ENCODE measurements around the gene ZNF335. TPM values are rescaled to one million over a fixed set of nuclear protein-coding genes. Genes with fewer than 3 reads are reported as not detected.

The ZNF335 gene
- polyA plus RNA-seq, 1 experiment: 9.9 TPM

- CTCF ChIA-PET: interaction anchor here (1.5 to 2.9 kb wide), 2 partner anchors 48 to 122 kb away, joined by 7 to 8 read pairs; no protein-coding TSS in a partner anchor
- Histone ChIP-seq H3K27me3 (ENCODE audit: control insufficient read depth, insufficient read depth, low read length) (no peaks in the 10 kb centered on the region), H3K36me3 (ENCODE audit: control insufficient read depth, insufficient read depth, low read length) (no peaks in the 10 kb centered on the region), H3K4me3 (ENCODE audit: low read depth, low read length) (no peak overlapping the region)
- TF ChIP-seq CTCF (IDR thresholded peaks at IDR 0.05; ENCODE audit: insufficient read depth, low read depth, low read length): no peak
- DNase-seq (ENCODE audit: low read depth): no peak
- POLR2A ChIA-PET: no interaction called here
These were observed 50.4 kb downstream of the ZNF335 start for GRCh38 chr20:45921337-45922189.

- H3K36me3 ChIP-seq (ENCODE audit: control insufficient read depth, insufficient read depth, low read length): no peaks in the 10 kb centered on the region
- no peak for TF ChIP-seq CTCF (IDR thresholded peaks at IDR 0.05; ENCODE audit: insufficient read depth, low read depth, low read length)
- CTCF ChIA-PET: interaction anchor here (1.2 to 2.9 kb wide), 4 partner anchors 9 to 122 kb away, joined by 4 to 8 read pairs (median 6); no protein-coding TSS in a partner anchor
- POLR2A ChIA-PET: interaction anchor here (0.6 to 1.1 kb wide), 2 partner anchors 15 to 16 kb away, joined by 3 to 9 read pairs; no protein-coding TSS in a partner anchor
- no peak for DNase-seq (ENCODE audit: low read depth)
- no peak overlapping the region for H3K4me3 ChIP-seq (ENCODE audit: low read depth, low read length)
- H3K27me3 ChIP-seq (ENCODE audit: control insufficient read depth, insufficient read depth, low read length): no peaks in the 10 kb centered on the region
These were observed 51.3 kb downstream of the ZNF335 start for GRCh38 chr20:45920462-45921336.

- no peak overlapping the region for H3K4me3 ChIP-seq (ENCODE audit: low read depth, low read length)
- H3K27me3 ChIP-seq (ENCODE audit: control insufficient read depth, insufficient read depth, low read length): no peaks in the 10 kb centered on the region
- ChIA-PET CTCF (interaction anchor here (0.6 to 2.9 kb wide), 5 partner anchors 10 to 121 kb away, joined by 3 to 8 read pairs (median 5); no protein-coding TSS in a partner anchor), POLR2A (interaction anchor here (0.6 to 1.1 kb wide), 4 partner anchors 14 to 53 kb away, joined by 3 to 9 read pairs (median 4); no protein-coding TSS in a partner anchor)
- TF ChIP-seq CTCF (IDR thresholded peaks at IDR 0.05; ENCODE audit: insufficient read depth, low read depth, low read length): no peak
- H3K36me3 ChIP-seq (ENCODE audit: control insufficient read depth, insufficient read depth, low read length): no peaks in the 10 kb centered on the region
- DNase-seq (ENCODE audit: low read depth): no peak
These were observed 52.2 kb downstream of the ZNF335 start for GRCh38 chr20:45919542-45920399.

- POLR2A ChIA-PET: interaction anchor here (0.6 to 1.1 kb wide), 4 partner anchors 14 to 54 kb away, joined by 3 to 9 read pairs (median 5); no protein-coding TSS in a partner anchor
- no peak for TF ChIP-seq CTCF (IDR thresholded peaks at IDR 0.05; ENCODE audit: insufficient read depth, low read depth, low read length)
- CTCF ChIA-PET: interaction anchor here (1.1 to 1.7 kb wide), 3 partner anchors 11 to 29 kb away, joined by 3 to 5 read pairs (median 4); no protein-coding TSS in a partner anchor
- Histone ChIP-seq H3K36me3 (ENCODE audit: control insufficient read depth, insufficient read depth, low read length) (no peaks in the 10 kb centered on the region), H3K27me3 (ENCODE audit: control insufficient read depth, insufficient read depth, low read length) (no peaks in the 10 kb centered on the region), H3K4me3 (ENCODE audit: low read depth, low read length) (no peak overlapping the region)
- no peak for DNase-seq (ENCODE audit: low read depth)
These were observed 53.0 kb downstream of the ZNF335 start for GRCh38 chr20:45918779-45919537.
